ENCODE measurements around the gene RDM1.

GRCh38 chr17:35963663-35964062 is 33.1 kb upstream of the RDM1 start:
- TF ChIP-seq CTCF (conservative IDR thresholded peaks at IDR 0.05; ENCODE audit: low read depth, low read length) (no peak), EZH2 (IDR thresholded peaks at IDR 0.05; ENCODE audit: borderline replicate concordance, low read depth, low read length, poor library complexity, severe bottlenecking) (no peak)

Data from A673 (cell line).